ENCODE data around the gene LRRC3. TPM values are rescaled to one million over a fixed set of nuclear protein-coding genes. Genes with fewer than 3 reads are reported as not detected.
A peak's percentile ranks its signal among the peaks of the same experiment; 100 is the strongest.

LRRC3 gene
- total and polyA plus RNA-seq, 5 donors from 2014 or later = 0.15 to 1.6 (median 0.39) TPM

GRCh38 chr21:44508711-44509445 lies 53.6 kb downstream of the LRRC3 start:
- H3K27ac ChIP-seq (ENCODE audit: insufficient read depth, low read length, poor library complexity, severe bottlenecking) = no peak overlapping the region
- no peak for DNase-seq
- no peak overlapping the region for H3K4me3 ChIP-seq (ENCODE audit: low read depth, low read length)
- Mint-ChIP-seq H3K4me1 (peaks cover 0 to under 1% (median 0%) of the 10 kb centered on the region in 4 donors), H3K27me3 (no peaks in the 10 kb centered on the region), H3K4me3 (no peak overlapping the region), H3K36me3 (no peaks in the 10 kb centered on the region), H3K27ac (no peak overlapping the region), H3K9me3 (peaks cover 0 to 2% (median 0%) of the 10 kb centered on the region in 7 donors)
- no peaks in the 10 kb centered on the region for H3K9me3 ChIP-seq (ENCODE audit: control insufficient read depth in 2 of 2, low read length in 2 of 2)
- H3K4me1 ChIP-seq (ENCODE audit: control insufficient read depth, insufficient read depth, low read length, poor library complexity, severe bottlenecking) = peaks cover 9% of the 10 kb centered on the region
- H3K27me3 ChIP-seq (ENCODE audit: control insufficient read depth, insufficient read depth, low read length) = no peaks in the 10 kb centered on the region
- no peaks in the 10 kb centered on the region for H3K36me3 ChIP-seq (ENCODE audit: control insufficient read depth, insufficient read depth, low read length)
- ATAC-seq (ENCODE audit: low read depth in 2 of 2) = no peak

DNA sequence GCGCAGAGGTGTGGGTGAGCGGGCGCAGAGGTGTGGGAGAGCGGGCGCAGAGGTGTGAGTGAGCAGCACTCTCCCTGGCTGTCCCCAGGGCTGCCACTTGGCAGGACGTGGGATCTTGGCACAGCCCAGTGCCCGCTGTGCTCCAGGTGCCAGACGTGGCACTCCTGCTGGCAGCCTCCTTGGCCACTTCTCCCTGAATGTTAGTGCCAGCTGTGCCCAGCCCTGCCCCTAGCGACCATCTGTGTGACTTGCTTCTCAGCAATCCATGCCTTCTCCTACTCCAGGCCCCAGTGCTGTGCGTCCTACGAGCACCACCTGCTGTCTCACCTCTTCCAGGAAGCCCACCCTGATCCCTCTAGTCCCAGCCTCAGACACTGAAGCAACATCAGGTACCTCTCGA lies 54.2 kb downstream of the LRRC3 start:
- Histone ChIP-seq H3K4me3 (ENCODE audit: low read depth, low read length) (no peak overlapping the region), H3K27me3 (ENCODE audit: control insufficient read depth, insufficient read depth, low read length) (no peaks in the 10 kb centered on the region), H3K4me1 (ENCODE audit: control insufficient read depth, insufficient read depth, low read length, poor library complexity, severe bottlenecking) (peaks cover 9% of the 10 kb centered on the region), H3K9me3 (ENCODE audit: control insufficient read depth in 2 of 2, low read length in 2 of 2) (no peaks in the 10 kb centered on the region), H3K27ac (ENCODE audit: insufficient read depth, low read length, poor library complexity, severe bottlenecking) (no peak overlapping the region), H3K36me3 (ENCODE audit: control insufficient read depth, insufficient read depth, low read length) (no peaks in the 10 kb centered on the region)
- H3K9me3 Mint-ChIP-seq = peaks cover 0 to 2% (median 0%) of the 10 kb centered on the region in 7 donors
- ATAC-seq (ENCODE audit: low read depth in 2 of 2) = no peak
- H3K36me3 Mint-ChIP-seq = no peaks in the 10 kb centered on the region
- H3K27ac Mint-ChIP-seq = no peak overlapping the region
- H3K4me1 Mint-ChIP-seq = no peaks in the 10 kb centered on the region
- no peak for DNase-seq
- no peaks in the 10 kb centered on the region for H3K27me3 Mint-ChIP-seq
- H3K4me3 Mint-ChIP-seq = no peak overlapping the region

- no peaks in the 10 kb centered on the region for H3K36me3 Mint-ChIP-seq
- H3K27me3 Mint-ChIP-seq = no peaks in the 10 kb centered on the region
- H3K9me3 Mint-ChIP-seq = peaks cover 0 to 2% (median 0%) of the 10 kb centered on the region in 7 donors
- Histone ChIP-seq H3K27me3 (ENCODE audit: control insufficient read depth, insufficient read depth, low read length) (no peaks in the 10 kb centered on the region), H3K36me3 (ENCODE audit: control insufficient read depth, insufficient read depth, low read length) (no peaks in the 10 kb centered on the region), H3K27ac (ENCODE audit: insufficient read depth, low read length, poor library complexity, severe bottlenecking) (no peak overlapping the region), H3K9me3 (ENCODE audit: control insufficient read depth in 2 of 2, low read length in 2 of 2) (no peaks in the 10 kb centered on the region), H3K4me3 (ENCODE audit: low read depth, low read length) (no peak overlapping the region), H3K4me1 (ENCODE audit: control insufficient read depth, insufficient read depth, low read length, poor library complexity, severe bottlenecking) (peaks cover 9% of the 10 kb centered on the region)
- no peak for DNase-seq
- no peak overlapping the region for H3K4me3 Mint-ChIP-seq
- H3K4me1 Mint-ChIP-seq = no peaks in the 10 kb centered on the region
- ATAC-seq (ENCODE audit: low read depth in 2 of 2) = no peak
- H3K27ac Mint-ChIP-seq = no peak overlapping the region
Observed at GRCh38 chr21:44510109-44510507, 54.8 kb downstream of the LRRC3 start.

- H3K4me1 ChIP-seq (ENCODE audit: control insufficient read depth, insufficient read depth, low read length, poor library complexity, severe bottlenecking) = peaks cover 9% of the 10 kb centered on the region
- no peaks in the 10 kb centered on the region for H3K27me3 ChIP-seq (ENCODE audit: control insufficient read depth, insufficient read depth, low read length)
- H3K36me3 ChIP-seq (ENCODE audit: control insufficient read depth, insufficient read depth, low read length) = no peaks in the 10 kb centered on the region
- peak overlapping the region in 2 of 4 donors; percentile 55 to 62 for H3K4me3 Mint-ChIP-seq
- H3K4me3 ChIP-seq (ENCODE audit: low read depth, low read length) = peak overlapping the region; percentile 19
- H3K36me3 Mint-ChIP-seq = no peaks in the 10 kb centered on the region
- H3K27me3 Mint-ChIP-seq = no peaks in the 10 kb centered on the region
- H3K4me1 Mint-ChIP-seq = no peaks in the 10 kb centered on the region
- ATAC-seq (ENCODE audit: low read depth in 2 of 2) (peak; percentile 74 to 84), DNase-seq (peak; percentile 67 to 80 (median 70))
- no peak overlapping the region for H3K27ac Mint-ChIP-seq
- H3K9me3 ChIP-seq (ENCODE audit: control insufficient read depth in 2 of 2, low read length in 2 of 2) = no peaks in the 10 kb centered on the region
- peaks cover 0 to 3% (median 0%) of the 10 kb centered on the region in 7 donors for H3K9me3 Mint-ChIP-seq
- H3K27ac ChIP-seq (ENCODE audit: insufficient read depth, low read length, poor library complexity, severe bottlenecking) = no peak overlapping the region
Observed at GRCh38 chr21:44510508-44511218, 55.4 kb downstream of the LRRC3 start.

- peaks cover 0 to 3% (median 0%) of the 10 kb centered on the region in 7 donors for H3K9me3 Mint-ChIP-seq
- no peak for DNase-seq
- H3K27me3 Mint-ChIP-seq = no peaks in the 10 kb centered on the region
- H3K36me3 Mint-ChIP-seq = no peaks in the 10 kb centered on the region
- no peaks in the 10 kb centered on the region for H3K4me1 Mint-ChIP-seq
- no peaks in the 10 kb centered on the region for H3K27me3 ChIP-seq (ENCODE audit: control insufficient read depth, insufficient read depth, low read length)
- H3K4me1 ChIP-seq (ENCODE audit: control insufficient read depth, insufficient read depth, low read length, poor library complexity, severe bottlenecking) = peaks cover 9% of the 10 kb centered on the region
- no peak overlapping the region for H3K27ac Mint-ChIP-seq
- peak overlapping the region in 2 of 4 donors; percentile 24 to 55 for H3K4me3 Mint-ChIP-seq
- no peak for ATAC-seq (ENCODE audit: low read depth in 2 of 2)
- no peaks in the 10 kb centered on the region for H3K36me3 ChIP-seq (ENCODE audit: control insufficient read depth, insufficient read depth, low read length)
- H3K9me3 ChIP-seq (ENCODE audit: control insufficient read depth in 2 of 2, low read length in 2 of 2) = no peaks in the 10 kb centered on the region
- no peak overlapping the region for H3K4me3 ChIP-seq (ENCODE audit: low read depth, low read length)
- H3K27ac ChIP-seq (ENCODE audit: insufficient read depth, low read length, poor library complexity, severe bottlenecking) = no peak overlapping the region
Observed at GRCh38 chr21:44511219-44511937, 56.1 kb downstream of the LRRC3 start.

Other genes starting within 250 kb of the LRRC3 start
- 22.6 TPM for gene ICOSLG, start 214.6 kb upstream of the LRRC3 start, total RNA-seq
- gene ICOSLG, start 214.6 kb upstream of the LRRC3 start, polyA plus RNA-seq = 1 to 10 TPM in 2 of 4 donors, under 1 TPM in 2; 0.49 to 2.0 (median 1.3) TPM
- gene DNMT3L, start 193.6 kb upstream of the LRRC3 start, total RNA-seq = not detected
- not detected for gene DNMT3L, start 193.6 kb upstream of the LRRC3 start, polyA plus RNA-seq
- gene AIRE, start 169.6 kb upstream of the LRRC3 start, total RNA-seq = 0.39 TPM
- gene AIRE, start 169.6 kb upstream of the LRRC3 start, polyA plus RNA-seq = 1 to 10 TPM in 1 of 4 donors, under 1 TPM in 3; 0.07 to 2.0 (median 0.33) TPM
- 204 TPM for gene PFKL, start 155.5 kb upstream of the LRRC3 start, total RNA-seq
- 100 to 1,000 TPM; 125 to 185 (median 157) TPM for gene PFKL, start 155.5 kb upstream of the LRRC3 start, polyA plus RNA-seq
- 49.1 TPM for gene CFAP410, start 116.1 kb upstream of the LRRC3 start, total RNA-seq
- 10 to 100 TPM; 16.4 to 18.1 (median 17.1) TPM for gene CFAP410, start 116.1 kb upstream of the LRRC3 start, polyA plus RNA-seq
- 3.1 TPM for gene TRPM2, start 101.9 kb upstream of the LRRC3 start, total RNA-seq
- 1 to 10 TPM in 2 of 4 donors, under 1 TPM in 2; 0.38 to 1.1 (median 0.79) TPM for gene TRPM2, start 101.9 kb upstream of the LRRC3 start, polyA plus RNA-seq
- not detected for gene KRTAP10-1, start 84.7 kb downstream of the LRRC3 start, total RNA-seq
- gene KRTAP10-1, start 84.7 kb downstream of the LRRC3 start, polyA plus RNA-seq = not detected
- not detected for gene KRTAP10-2, start 96.0 kb downstream of the LRRC3 start, total RNA-seq
- gene KRTAP10-2, start 96.0 kb downstream of the LRRC3 start, polyA plus RNA-seq = not detected
- not detected for gene KRTAP10-3, start 103.3 kb downstream of the LRRC3 start, total RNA-seq
- not detected for gene KRTAP10-3, start 103.3 kb downstream of the LRRC3 start, polyA plus RNA-seq
- gene KRTAP10-4, start 118.2 kb downstream of the LRRC3 start, total RNA-seq = not detected
- gene KRTAP10-4, start 118.2 kb downstream of the LRRC3 start, polyA plus RNA-seq = not detected
- not detected for gene KRTAP10-5, start 125.1 kb downstream of the LRRC3 start, total RNA-seq
- gene KRTAP10-5, start 125.1 kb downstream of the LRRC3 start, polyA plus RNA-seq = not detected
- gene KRTAP10-6, start 137.0 kb downstream of the LRRC3 start, total RNA-seq = not detected
- gene KRTAP10-6, start 137.0 kb downstream of the LRRC3 start, polyA plus RNA-seq = not detected
- gene KRTAP10-7, start 145.1 kb downstream of the LRRC3 start, total RNA-seq = not detected
- gene KRTAP10-7, start 145.1 kb downstream of the LRRC3 start, polyA plus RNA-seq = not detected
- gene KRTAP10-8, start 156.6 kb downstream of the LRRC3 start, total RNA-seq = not detected
- gene KRTAP10-8, start 156.6 kb downstream of the LRRC3 start, polyA plus RNA-seq = not detected
- gene KRTAP10-9, start 171.6 kb downstream of the LRRC3 start, total RNA-seq = not detected
- not detected for gene KRTAP10-9, start 171.6 kb downstream of the LRRC3 start, polyA plus RNA-seq
- not detected for gene KRTAP10-10, start 181.8 kb downstream of the LRRC3 start, total RNA-seq
- gene KRTAP10-10, start 181.8 kb downstream of the LRRC3 start, polyA plus RNA-seq = not detected
- not detected for gene KRTAP10-11, start 190.9 kb downstream of the LRRC3 start, total RNA-seq
- not detected for gene KRTAP10-11, start 190.9 kb downstream of the LRRC3 start, polyA plus RNA-seq
- not detected for gene KRTAP12-4, start 199.1 kb downstream of the LRRC3 start, total RNA-seq
- not detected for gene KRTAP12-4, start 199.1 kb downstream of the LRRC3 start, polyA plus RNA-seq
- gene KRTAP12-3, start 202.4 kb downstream of the LRRC3 start, total RNA-seq = not detected
- not detected for gene KRTAP12-3, start 202.4 kb downstream of the LRRC3 start, polyA plus RNA-seq
- gene KRTAP12-2, start 211.4 kb downstream of the LRRC3 start, total RNA-seq = not detected
- gene KRTAP12-2, start 211.4 kb downstream of the LRRC3 start, polyA plus RNA-seq = not detected
- not detected for gene KRTAP12-1, start 226.7 kb downstream of the LRRC3 start, total RNA-seq
- gene KRTAP12-1, start 226.7 kb downstream of the LRRC3 start, polyA plus RNA-seq = not detected
- gene KRTAP10-12, start 241.7 kb downstream of the LRRC3 start, total RNA-seq = not detected
- not detected for gene KRTAP10-12, start 241.7 kb downstream of the LRRC3 start, polyA plus RNA-seq